AG09319 (cell line): ENCODE data around the gene AKAP13.

Experiments used
- DNase-seq: peaks from one replicate; pipeline ENCODE4 v3.0.0-alpha.2; 2010; ENCODE audit warnings: low read depth; ENCODE audit errors: extremely low read depth
- CTCF ChIP-seq: IDR thresholded peaks from 2 replicates; pipeline ENCODE4 v1.5.1; 2011; ENCODE audit warnings: low read depth, mild to moderate bottlenecking, inconsistent platforms, low read length, moderate library complexity

AKAP13 gene

GRCh38 chr15:85687329-85687728 is 306.9 kb downstream of the AKAP13 start:
- no peak for DNase-seq
- TF ChIP-seq CTCF, result no peak

GRCh38 chr15:85688711-85689110 is 308.3 kb downstream of the AKAP13 start:
- DNase-seq, result no peak
- no peak for TF ChIP-seq CTCF

- no peak; the same call in 1 of the 2 replicates for TF ChIP-seq CTCF
- DNase-seq, result no peak
These were observed 309.3 kb downstream of the AKAP13 start for GRCh38 chr15:85689729-85690128.

- TF ChIP-seq CTCF, result no peak
- no peak for DNase-seq
These were observed 310.3 kb downstream of the AKAP13 start for GRCh38 chr15:85690561-85691231.

- no peak for DNase-seq
- no peak for TF ChIP-seq CTCF
These were observed 311.2 kb downstream of the AKAP13 start for GRCh38 chr15:85691350-85692240.

GRCh38 chr15:85692321-85692720 is 311.9 kb downstream of the AKAP13 start:
- no peak for TF ChIP-seq CTCF

DNA sequence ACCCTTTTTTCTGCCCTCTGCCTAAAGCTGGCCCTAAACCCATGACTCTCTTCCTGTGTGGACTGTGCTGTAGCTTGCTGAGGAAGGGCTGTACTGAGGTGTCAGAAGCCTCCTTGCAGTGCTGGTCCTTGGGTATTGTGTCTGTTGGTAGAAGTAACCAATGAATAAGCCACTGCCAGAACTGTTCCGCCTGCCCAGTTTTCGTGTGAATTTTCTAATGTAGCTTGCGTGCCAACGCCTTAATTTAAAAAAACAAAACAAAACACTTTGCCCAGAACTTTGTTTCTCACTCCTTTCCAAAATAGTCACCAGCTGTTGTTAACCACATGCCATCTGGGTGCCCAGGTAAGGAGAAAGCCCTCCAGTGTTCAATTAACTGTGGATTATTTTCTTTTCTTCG is 312.5 kb downstream of the AKAP13 start:
- no peak for TF ChIP-seq CTCF
- DNase-seq, result no peak

More at GRCh38 chr15:85692321-85692720, 311.9 kb downstream of the AKAP13 start:
- no peak for DNase-seq
